Endothelial cell (in vitro differentiated cells): ENCODE data around the gene SLC6A19. TPM values are rescaled to one million over a fixed set of nuclear protein-coding genes. Genes with fewer than 3 reads are reported as not detected.

Experiments used
- DNase-seq: peaks from one replicate; pipeline ENCODE4 v3.0.0; 2021; ENCODE audit warnings: low spot score
- H3K27ac Mint-ChIP-seq: one replicate; pipeline ENCODE4 v1.8.0; 2021; ENCODE audit warnings: mixed read lengths, inconsistent platforms; ENCODE audit not compliant: unreplicated experiment
- H3K27me3 Mint-ChIP-seq: one replicate; pipeline ENCODE4 v1.8.0; 2021; ENCODE audit warnings: mild to moderate bottlenecking, moderate library complexity, mixed read lengths, inconsistent platforms; ENCODE audit not compliant: unreplicated experiment
- H3K36me3 Mint-ChIP-seq: one replicate; pipeline ENCODE4 v1.8.0; 2021; ENCODE audit warnings: mild to moderate bottlenecking, low read depth, mixed read lengths, inconsistent platforms; ENCODE audit not compliant: unreplicated experiment
- H3K4me1 Mint-ChIP-seq: one replicate; pipeline ENCODE4 v1.8.0; 2021; ENCODE audit warnings: mild to moderate bottlenecking, mixed read lengths, inconsistent platforms; ENCODE audit not compliant: unreplicated experiment
- H3K4me3 Mint-ChIP-seq: one replicate; pipeline ENCODE4 v1.8.0; 2021; ENCODE audit warnings: mild to moderate bottlenecking, mixed read lengths, inconsistent platforms; ENCODE audit not compliant: unreplicated experiment
- H3K9me3 Mint-ChIP-seq: one replicate; pipeline ENCODE4 v1.8.0; 2021; ENCODE audit warnings: mixed read lengths, inconsistent platforms; ENCODE audit not compliant: unreplicated experiment
- total RNA-seq: library from RNA; stranded (reverse); fragmentation: NEBNext Ultra II Directional; extraction: Animal tissue kit (Norgen Biotek cat#: 25700); gene quantifications from one replicate; pipeline ENCODE4 v1.2.1, GENCODE V29; 2021; ENCODE audit not compliant: unreplicated experiment
- TF ChIP-seq, protein P1 (sequence below): fragments of 200-600 bp; sonication (generic); IDR thresholded peaks from one replicate; pipeline ENCODE4 v1.5.0; 2021; ENCODE audit warnings: antibody characterized with exemption; ENCODE audit not compliant: unreplicated experiment

SLC6A19 gene
- total RNA-seq, 1 donor from 2014 or later, result not detected

GRCh38 chr5:1204693-1205242 lies 3.4 kb downstream of the SLC6A19 start:
- no peak overlapping the region for H3K27ac Mint-ChIP-seq
- TF ChIP-seq, protein P1, sequence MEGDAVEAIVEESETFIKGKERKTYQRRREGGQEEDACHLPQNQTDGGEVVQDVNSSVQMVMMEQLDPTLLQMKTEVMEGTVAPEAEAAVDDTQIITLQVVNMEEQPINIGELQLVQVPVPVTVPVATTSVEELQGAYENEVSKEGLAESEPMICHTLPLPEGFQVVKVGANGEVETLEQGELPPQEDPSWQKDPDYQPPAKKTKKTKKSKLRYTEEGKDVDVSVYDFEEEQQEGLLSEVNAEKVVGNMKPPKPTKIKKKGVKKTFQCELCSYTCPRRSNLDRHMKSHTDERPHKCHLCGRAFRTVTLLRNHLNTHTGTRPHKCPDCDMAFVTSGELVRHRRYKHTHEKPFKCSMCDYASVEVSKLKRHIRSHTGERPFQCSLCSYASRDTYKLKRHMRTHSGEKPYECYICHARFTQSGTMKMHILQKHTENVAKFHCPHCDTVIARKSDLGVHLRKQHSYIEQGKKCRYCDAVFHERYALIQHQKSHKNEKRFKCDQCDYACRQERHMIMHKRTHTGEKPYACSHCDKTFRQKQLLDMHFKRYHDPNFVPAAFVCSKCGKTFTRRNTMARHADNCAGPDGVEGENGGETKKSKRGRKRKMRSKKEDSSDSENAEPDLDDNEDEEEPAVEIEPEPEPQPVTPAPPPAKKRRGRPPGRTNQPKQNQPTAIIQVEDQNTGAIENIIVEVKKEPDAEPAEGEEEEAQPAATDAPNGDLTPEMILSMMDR, result no peak
- no peaks in the 10 kb centered on the region for H3K9me3 Mint-ChIP-seq
- peaks cover 18% of the 10 kb centered on the region for H3K27me3 Mint-ChIP-seq
- H3K4me3 Mint-ChIP-seq, result no peak overlapping the region
- H3K36me3 Mint-ChIP-seq, result no peaks in the 10 kb centered on the region
- peaks cover 3% of the 10 kb centered on the region for H3K4me1 Mint-ChIP-seq
- peak; percentile 38 for DNase-seq

DNA sequence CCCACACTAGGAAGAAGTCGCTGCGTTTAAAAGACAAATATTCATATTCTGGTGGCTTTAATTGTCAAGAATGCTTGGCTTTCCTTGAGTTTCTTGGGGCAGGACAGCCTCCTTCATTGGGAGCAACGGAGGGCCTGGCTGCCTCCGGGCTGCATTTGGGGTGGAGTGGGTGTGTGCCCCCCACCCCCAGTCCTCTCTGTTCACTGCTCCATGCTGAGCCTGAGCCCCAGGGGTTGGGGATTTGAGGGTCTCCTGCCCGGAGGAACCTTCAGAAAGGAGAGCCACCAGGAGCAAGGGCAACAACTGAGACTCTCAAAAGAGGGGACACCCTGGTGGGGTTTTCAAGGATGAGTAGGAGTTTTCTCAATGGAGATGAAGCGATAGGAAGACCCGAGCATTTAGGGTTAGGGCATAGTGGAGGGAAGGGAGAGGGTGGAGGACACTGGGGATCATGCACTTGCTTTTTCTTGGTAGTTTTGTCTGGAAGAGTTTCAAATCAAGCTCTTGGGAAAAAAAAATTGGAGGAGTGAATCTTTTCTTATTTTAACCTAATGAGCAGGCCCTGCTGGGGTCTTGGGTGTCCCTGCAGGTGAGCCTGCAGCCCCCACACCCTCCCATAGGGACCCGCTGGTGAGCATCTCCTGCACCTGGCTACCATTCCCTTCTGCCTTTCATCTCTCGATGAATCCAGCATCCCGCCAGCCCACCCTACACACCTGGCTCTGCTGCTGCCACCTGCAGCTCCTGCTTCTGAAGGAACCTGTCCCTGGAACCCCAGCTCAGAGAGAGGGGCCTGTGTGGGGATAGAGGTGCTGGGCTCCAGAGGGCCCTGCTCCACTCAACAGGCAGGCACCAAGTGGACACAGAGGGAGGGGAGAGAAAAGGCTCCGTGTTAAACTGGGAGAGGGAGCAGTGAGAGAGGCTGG lies 4.1 kb downstream of the SLC6A19 start:
- Mint-ChIP-seq H3K4me1 (peaks cover 3% of the 10 kb centered on the region), H3K36me3 (no peaks in the 10 kb centered on the region), H3K4me3 (no peak overlapping the region), H3K27me3 (peaks cover 21% of the 10 kb centered on the region), H3K27ac (no peak overlapping the region), H3K9me3 (no peaks in the 10 kb centered on the region)
- TF ChIP-seq, protein P1, result no peak
- no peak for DNase-seq

DNA sequence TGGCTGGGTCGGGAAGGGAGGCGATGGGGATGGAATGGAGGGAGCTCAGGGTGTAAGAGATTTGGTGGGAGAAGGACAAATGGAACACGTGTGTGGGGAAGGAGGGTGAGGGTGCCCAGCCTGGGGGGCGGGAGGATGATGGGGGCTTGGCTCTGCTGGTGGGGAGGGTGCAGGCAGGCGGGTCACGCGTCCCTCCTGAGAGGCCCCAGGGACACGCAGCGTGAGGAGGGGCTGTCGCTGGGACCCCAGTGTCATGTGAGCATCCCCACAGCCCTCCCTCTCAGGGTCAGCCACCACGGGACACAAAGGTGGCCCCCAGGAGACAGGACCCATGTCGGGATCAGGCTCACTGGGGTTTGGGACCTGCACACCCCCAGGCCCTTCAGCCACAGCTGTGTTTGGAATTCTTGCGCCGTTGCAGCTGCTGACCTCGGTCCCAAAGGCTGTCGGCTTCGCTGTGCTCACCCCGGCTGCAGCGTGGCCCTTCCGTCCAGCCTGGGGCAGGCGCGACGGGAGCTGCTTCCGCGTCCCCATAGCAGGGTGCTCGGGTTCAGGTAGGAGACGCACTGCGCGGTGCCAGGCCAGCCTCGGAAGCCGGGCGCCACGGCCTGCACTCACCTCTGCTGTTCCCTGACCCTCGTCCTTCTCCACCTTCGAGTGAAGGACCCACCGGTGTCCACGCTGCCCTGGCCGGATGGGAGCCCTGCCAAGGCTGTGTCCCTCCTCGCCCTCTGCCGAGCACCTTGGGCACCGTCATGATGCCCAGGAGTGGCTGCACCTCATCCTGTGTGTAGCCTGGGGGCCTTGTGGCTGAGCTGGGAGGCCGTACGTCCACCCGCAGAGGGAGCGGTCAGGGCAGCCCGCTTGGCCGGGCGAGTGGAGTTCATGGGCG lies 5.4 kb downstream of the SLC6A19 start:
- Mint-ChIP-seq H3K36me3 (no peaks in the 10 kb centered on the region), H3K27me3 (peaks cover 20% of the 10 kb centered on the region), H3K27ac (no peak overlapping the region), H3K9me3 (no peaks in the 10 kb centered on the region), H3K4me1 (peaks cover 3% of the 10 kb centered on the region), H3K4me3 (no peak overlapping the region)
- DNase-seq, result no peak
- TF ChIP-seq, protein P1, result no peak

- TF ChIP-seq, protein P1, result no peak
- H3K4me1 Mint-ChIP-seq, result peaks cover 3% of the 10 kb centered on the region
- no peak overlapping the region for H3K27ac Mint-ChIP-seq
- H3K9me3 Mint-ChIP-seq, result no peaks in the 10 kb centered on the region
- no peak overlapping the region for H3K4me3 Mint-ChIP-seq
- no peak for DNase-seq
- peaks cover 20% of the 10 kb centered on the region for H3K27me3 Mint-ChIP-seq
- H3K36me3 Mint-ChIP-seq, result peaks cover 2% of the 10 kb centered on the region
Observed at GRCh38 chr5:1207555-1207954, 6.2 kb downstream of the SLC6A19 start.
